ENCODE measurements around the gene FEN1.

Gene FEN1

GRCh38 chr11:61817471-61818202 lies 24.9 kb downstream of the FEN1 start:
- DNase-seq (ENCODE audit: low read depth), result no peak

- no peak for DNase-seq (ENCODE audit: low read depth)
Measured at GRCh38 chr11:61820174-61820573, 27.5 kb downstream of the FEN1 start.

GRCh38 chr11:61826930-61827570 lies 34.3 kb downstream of the FEN1 start:
- no peak for DNase-seq (ENCODE audit: low read depth)

GRCh38 chr11:61827571-61828378 lies 35.1 kb downstream of the FEN1 start, which contains the start of gene FADS2:
FADS2 (plus strand) TSS chr11:61828300; CDS start chr11:61828391, 91 bp downstream.
- DNase-seq (ENCODE audit: low read depth), result peak; percentile 62

- DNase-seq (ENCODE audit: low read depth), result no peak
Measured at GRCh38 chr11:61828379-61828628, 35.6 kb downstream of the FEN1 start.

- DNase-seq (ENCODE audit: low read depth), result no peak
Measured at GRCh38 chr11:61828629-61829407, 36.1 kb downstream of the FEN1 start.

GRCh38 chr11:61829806-61830205 lies 37.1 kb downstream of the FEN1 start:
- no peak for DNase-seq (ENCODE audit: low read depth)

GRCh38 chr11:61830237-61831105 lies 37.8 kb downstream of the FEN1 start:
- no peak for DNase-seq (ENCODE audit: low read depth)

GRCh38 chr11:61832207-61832606 lies 39.5 kb downstream of the FEN1 start:
- DNase-seq (ENCODE audit: low read depth), result no peak

- DNase-seq (ENCODE audit: low read depth), result no peak
Measured at GRCh38 chr11:61832754-61833153, 40.0 kb downstream of the FEN1 start.

GRCh38 chr11:61833471-61833870 lies 40.8 kb downstream of the FEN1 start:
- no peak for DNase-seq (ENCODE audit: low read depth)

GRCh38 chr11:61833926-61834277 lies 41.2 kb downstream of the FEN1 start:
- no peak for DNase-seq (ENCODE audit: low read depth)

GRCh38 chr11:61834278-61835048 lies 41.8 kb downstream of the FEN1 start:
- DNase-seq (ENCODE audit: low read depth), result no peak

GRCh38 chr11:61836193-61836592 lies 43.5 kb downstream of the FEN1 start:
- no peak for DNase-seq (ENCODE audit: low read depth)

- no peak for DNase-seq (ENCODE audit: low read depth)
Measured at GRCh38 chr11:61837411-61838005, 44.8 kb downstream of the FEN1 start.

- DNase-seq (ENCODE audit: low read depth), result no peak
Measured at GRCh38 chr11:61838501-61838900, 45.8 kb downstream of the FEN1 start.

GRCh38 chr11:61838921-61839320 lies 46.2 kb downstream of the FEN1 start:
- DNase-seq (ENCODE audit: low read depth), result no peak

- no peak for DNase-seq (ENCODE audit: low read depth)
Measured at GRCh38 chr11:61839742-61840141, 47.0 kb downstream of the FEN1 start.

- DNase-seq (ENCODE audit: low read depth), result no peak
Measured at GRCh38 chr11:61840371-61840770, 47.7 kb downstream of the FEN1 start.

Measured in stimulated activated CD8-positive, alpha-beta memory T cell treated with anti-CD3 and anti-CD28 coated beads, Interleukin-4, amount 100 ng/mL, for 24 hours (primary cell).